22Rv1 (cell line): ENCODE measurements around the gene OTUB2.

ENCODE experiments used
- ZFX ChIP-seq: fragments of 450-650 bp; IDR thresholded peaks from 2 replicates; pipeline ENCODE4 v1.6.1; 2017; ENCODE audit warnings: antibody characterized with exemption, borderline replicate concordance
- TF ChIP-seq, protein P1 (sequence below): fragments of 450-650 bp; IDR thresholded peaks from 2 replicates; pipeline ENCODE4 v1.5.1; 2017; ENCODE audit warnings: mild to moderate bottlenecking

DNA sequence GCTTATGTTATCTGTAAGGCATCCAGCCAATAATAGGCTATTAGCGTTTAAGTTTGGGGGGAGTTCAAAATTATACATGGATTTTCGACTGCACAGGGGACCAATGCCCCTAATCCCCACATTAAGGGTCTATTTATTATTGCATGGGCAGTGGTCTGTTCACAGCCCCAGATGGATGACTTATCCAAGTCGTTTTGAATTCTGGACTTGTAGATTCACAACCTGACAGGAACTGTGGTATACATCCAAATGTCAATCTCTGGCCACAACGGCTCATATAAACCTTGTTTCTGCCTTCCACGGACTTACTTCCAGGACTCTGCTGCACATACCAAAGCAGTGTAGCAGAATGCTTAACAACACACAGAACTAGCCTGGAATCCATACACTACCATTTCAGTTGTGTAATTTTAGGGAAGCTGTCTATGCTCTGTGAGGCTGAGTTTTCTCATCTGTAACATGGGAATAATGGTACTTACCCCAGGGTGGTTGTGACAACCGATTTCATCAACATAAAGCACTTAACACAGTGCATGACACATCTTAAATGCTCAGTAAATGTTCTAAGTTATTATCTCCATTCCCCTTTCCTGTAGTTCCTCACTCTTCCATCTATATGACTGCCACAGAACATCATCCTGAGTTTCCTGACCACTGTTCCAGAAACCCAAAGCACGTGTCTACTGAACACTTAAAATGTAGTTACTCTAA lies 51.1 kb downstream of the OTUB2 start:
- TF ChIP-seq, protein P1, sequence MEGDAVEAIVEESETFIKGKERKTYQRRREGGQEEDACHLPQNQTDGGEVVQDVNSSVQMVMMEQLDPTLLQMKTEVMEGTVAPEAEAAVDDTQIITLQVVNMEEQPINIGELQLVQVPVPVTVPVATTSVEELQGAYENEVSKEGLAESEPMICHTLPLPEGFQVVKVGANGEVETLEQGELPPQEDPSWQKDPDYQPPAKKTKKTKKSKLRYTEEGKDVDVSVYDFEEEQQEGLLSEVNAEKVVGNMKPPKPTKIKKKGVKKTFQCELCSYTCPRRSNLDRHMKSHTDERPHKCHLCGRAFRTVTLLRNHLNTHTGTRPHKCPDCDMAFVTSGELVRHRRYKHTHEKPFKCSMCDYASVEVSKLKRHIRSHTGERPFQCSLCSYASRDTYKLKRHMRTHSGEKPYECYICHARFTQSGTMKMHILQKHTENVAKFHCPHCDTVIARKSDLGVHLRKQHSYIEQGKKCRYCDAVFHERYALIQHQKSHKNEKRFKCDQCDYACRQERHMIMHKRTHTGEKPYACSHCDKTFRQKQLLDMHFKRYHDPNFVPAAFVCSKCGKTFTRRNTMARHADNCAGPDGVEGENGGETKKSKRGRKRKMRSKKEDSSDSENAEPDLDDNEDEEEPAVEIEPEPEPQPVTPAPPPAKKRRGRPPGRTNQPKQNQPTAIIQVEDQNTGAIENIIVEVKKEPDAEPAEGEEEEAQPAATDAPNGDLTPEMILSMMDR: no peak
- TF ChIP-seq ZFX: no peak
